HepG2 (cell line): ENCODE results near the gene ING5. TPM values are rescaled to one million over a fixed set of nuclear protein-coding genes. Genes with fewer than 3 reads are reported as not detected.
A peak's percentile ranks its signal among the peaks of the same experiment; 100 is the strongest.

Experiments used
- BRD4 ChIP-seq: sonication (generic); formaldehyde crosslinking; IDR thresholded peaks from 2 replicates; pipeline ENCODE4 v1.4.0; 2020; ENCODE audit warnings: missing genetic modification reagents
- FOXK1 ChIP-seq: sonication (generic); formaldehyde crosslinking; IDR thresholded peaks from 2 replicates; pipeline ENCODE4 v1.4.0; 2020; ENCODE audit warnings: low read depth, missing genetic modification reagents, borderline replicate concordance
- FOXO4 ChIP-seq: sonication (generic); formaldehyde crosslinking; conservative IDR thresholded peaks from 2 replicates; pipeline ENCODE4 v1.8.1; 2023; ENCODE audit warnings: missing genetic modification reagents
- HNRNPK ChIP-seq: fragments of 200-400 bp; formaldehyde crosslinking; IDR thresholded peaks from 2 replicates; pipeline ENCODE4 v1.6.1; 2018; ENCODE audit warnings: low read length, low read depth, moderate library complexity, mild to moderate bottlenecking; ENCODE audit not compliant: poor library complexity, severe bottlenecking
- IKZF5 ChIP-seq: IDR thresholded peaks from 2 replicates; pipeline ENCODE4 v1.6.1; 2018; ENCODE audit warnings: missing genetic modification reagents, mild to moderate bottlenecking, missing compliant biosample characterization
- MXD1 ChIP-seq: sonication (generic); formaldehyde crosslinking; IDR thresholded peaks from 2 replicates; pipeline ENCODE4 v1.4.0; 2020; ENCODE audit warnings: mild to moderate bottlenecking, missing genetic modification reagents
- PRMT3 ChIP-seq: sonication (generic); formaldehyde crosslinking; IDR thresholded peaks from 2 replicates; pipeline ENCODE4 v1.8.1; 2022; ENCODE audit warnings: low read depth, mild to moderate bottlenecking, moderate library complexity, missing genetic modification reagents, borderline replicate concordance
- RFXANK ChIP-seq: IDR thresholded peaks from 2 replicates; pipeline ENCODE4 v1.6.1; 2016
- SP1 ChIP-seq, 2 experiments: fragments of 450-650 bp in 1 of 2; sonication (generic) in 1 of 2; formaldehyde crosslinking in 1 of 2; IDR thresholded peaks; 2 replicates each; pipeline versions ENCODE4 v1.4.0 to v1.6.1; 2016 to 2020; ENCODE audit warnings: missing genetic modification reagents in 1 of 2
- TAF1 ChIP-seq: sonication (generic); formaldehyde crosslinking; IDR thresholded peaks from 2 replicates; pipeline ENCODE4 v1.4.0; 2020; ENCODE audit warnings: missing genetic modification reagents
- ZNF12 ChIP-seq: sonication (generic); formaldehyde crosslinking; IDR thresholded peaks from 2 replicates; pipeline ENCODE4 v1.5.0; 2020; ENCODE audit warnings: missing genetic modification reagents
- ZNF234 ChIP-seq: sonication (generic); formaldehyde crosslinking; conservative IDR thresholded peaks from 2 replicates; pipeline ENCODE4 v1.5.1; 2020; ENCODE audit warnings: mild to moderate bottlenecking, missing genetic modification reagents
- ZNF253 ChIP-seq: sonication (generic); formaldehyde crosslinking; IDR thresholded peaks from 2 replicates; pipeline ENCODE4 v1.8.0; 2022; ENCODE audit warnings: mild to moderate bottlenecking, missing genetic modification reagents, borderline replicate concordance
- ZNF296 ChIP-seq: sonication (generic); formaldehyde crosslinking; conservative IDR thresholded peaks from 2 replicates; pipeline ENCODE4 v1.5.0; 2020; ENCODE audit warnings: mild to moderate bottlenecking, missing genetic modification reagents
- ZNF724P ChIP-seq: sonication (generic); formaldehyde crosslinking; IDR thresholded peaks from 2 replicates; pipeline ENCODE4 v1.8.0; 2022; ENCODE audit warnings: missing genetic modification reagents, borderline replicate concordance
- ZSCAN29 ChIP-seq: sonication (generic); formaldehyde crosslinking; conservative IDR thresholded peaks from 2 replicates; pipeline ENCODE4 v1.4.0; 2020; ENCODE audit warnings: mild to moderate bottlenecking, missing genetic modification reagents
- polyA plus RNA-seq, 8 experiments: library from polyadenylated mRNA; depleted of rRNA in 3 of 8; stranded (reverse) in 7 of 8; unstranded in 1 of 8; fragments of >200 nt; fragmentation: Illumina TruSeq in 4 of 8; extraction: Trizol in 4 of 8; gene quantifications; 2 replicates each; pipeline versions ENCODE4 v1.2.1 to v1.2.3, GENCODE V29; 2011 to 2016; ENCODE audit warnings: low read depth in 4 of 8, missing spikeins in 1 of 8, mixed read lengths in 1 of 8; ENCODE audit not compliant: insufficient read depth in 1 of 8
- total RNA-seq, 5 experiments: library from RNA; depleted of rRNA; stranded (reverse); fragments of >200 nt; fragmentation: Illumina TruSeq; extraction: Trizol; gene quantifications; 2 replicates each; pipeline ENCODE4 v1.2.3, GENCODE V29; 2016; ENCODE audit warnings: low read depth in 1 of 5
- TF ChIP-seq, protein P1 (sequence below): sonication (generic); formaldehyde crosslinking; IDR thresholded peaks from 2 replicates; pipeline ENCODE4 v1.8.0; 2022; ENCODE audit warnings: missing genetic modification reagents, mild to moderate bottlenecking, borderline replicate concordance
- TF ChIP-seq, protein P2 (sequence below): sonication (generic); formaldehyde crosslinking; IDR thresholded peaks from 2 replicates; pipeline ENCODE4 v1.8.0; 2022; ENCODE audit warnings: mild to moderate bottlenecking, missing genetic modification reagents, moderate library complexity
- TF ChIP-seq, protein P3 (sequence below): sonication (generic); formaldehyde crosslinking; IDR thresholded peaks from 2 replicates; pipeline ENCODE4 v1.4.0; 2020; ENCODE audit warnings: low read depth, mild to moderate bottlenecking, missing genetic modification reagents
- TF ChIP-seq, protein P4 (sequence below), 2 experiments: sonication (generic) in 1 of 2; formaldehyde crosslinking in 1 of 2; IDR thresholded peaks; 2 replicates each; pipeline versions ENCODE4 v1.4.0 to v1.6.1; 2018 to 2020; ENCODE audit warnings: missing genetic modification reagents in 2 of 2, borderline replicate concordance in 1 of 2, low read depth in 1 of 2, mild to moderate bottlenecking in 1 of 2, missing biosample characterization in 1 of 2

The ING5 gene
- total and polyA plus RNA-seq, 2 of the 13 experiments (the other 11 are each of a cell fraction or from before 2014, with no cell fraction given) = 61.9 to 71.9 TPM

DNA sequence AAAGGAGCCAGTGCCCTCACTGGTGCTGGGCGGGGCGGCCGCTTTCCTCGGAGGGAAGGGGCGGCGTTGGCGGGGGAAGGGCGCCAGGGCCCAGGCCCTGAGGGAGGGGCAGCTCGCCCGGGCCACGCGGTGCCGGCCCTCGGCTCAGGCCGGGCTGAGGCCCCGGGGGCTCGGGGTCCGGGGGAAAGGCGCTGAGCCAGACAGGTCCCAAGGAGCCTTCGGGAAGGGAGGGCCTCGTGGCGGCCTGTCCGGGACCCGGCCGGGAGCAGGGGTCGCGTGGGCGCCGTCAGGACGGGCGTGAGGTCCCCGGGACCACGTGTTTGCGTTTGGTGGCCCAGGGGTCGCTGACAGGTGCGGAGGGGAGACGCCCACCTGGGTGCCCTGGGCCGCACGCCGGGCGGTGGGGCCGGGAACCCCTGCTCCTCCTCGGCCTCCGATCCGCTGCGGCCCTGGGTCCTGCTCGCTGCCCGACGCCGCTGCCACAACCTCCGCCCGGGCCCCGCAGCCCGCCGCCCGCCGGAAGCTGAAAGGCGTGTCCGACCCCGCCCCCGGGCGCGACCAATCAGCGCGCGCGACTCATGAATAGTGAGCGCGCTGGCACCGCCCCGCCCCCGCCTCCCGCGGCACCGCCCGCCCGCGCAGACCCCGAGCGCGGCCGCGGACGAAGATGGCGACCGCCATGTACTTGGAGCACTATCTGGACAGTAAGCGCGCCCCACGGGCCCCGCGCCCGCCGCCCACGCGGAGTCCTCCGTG, at the start of gene ING5 (continued):
- TF ChIP-seq, protein P1, sequence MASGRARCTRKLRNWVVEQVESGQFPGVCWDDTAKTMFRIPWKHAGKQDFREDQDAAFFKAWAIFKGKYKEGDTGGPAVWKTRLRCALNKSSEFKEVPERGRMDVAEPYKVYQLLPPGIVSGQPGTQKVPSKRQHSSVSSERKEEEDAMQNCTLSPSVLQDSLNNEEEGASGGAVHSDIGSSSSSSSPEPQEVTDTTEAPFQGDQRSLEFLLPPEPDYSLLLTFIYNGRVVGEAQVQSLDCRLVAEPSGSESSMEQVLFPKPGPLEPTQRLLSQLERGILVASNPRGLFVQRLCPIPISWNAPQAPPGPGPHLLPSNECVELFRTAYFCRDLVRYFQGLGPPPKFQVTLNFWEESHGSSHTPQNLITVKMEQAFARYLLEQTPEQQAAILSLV = peak; percentile 96
- TF ChIP-seq, protein P2, sequence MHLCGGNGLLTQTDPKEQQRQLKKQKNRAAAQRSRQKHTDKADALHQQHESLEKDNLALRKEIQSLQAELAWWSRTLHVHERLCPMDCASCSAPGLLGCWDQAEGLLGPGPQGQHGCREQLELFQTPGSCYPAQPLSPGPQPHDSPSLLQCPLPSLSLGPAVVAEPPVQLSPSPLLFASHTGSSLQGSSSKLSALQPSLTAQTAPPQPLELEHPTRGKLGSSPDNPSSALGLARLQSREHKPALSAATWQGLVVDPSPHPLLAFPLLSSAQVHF (CRISPR knock-in tag) = peak; percentile 66; the same call in 1 of the 2 replicates
- TF ChIP-seq ZSCAN29 (CRISPR knock-in tag) = peak; percentile 64; the same call in 1 of the 2 replicates
- TF ChIP-seq FOXO4 (CRISPR knock-in tag) = no peak
- TF ChIP-seq ZNF296 (CRISPR knock-in tag) = 0 out of 2 replicates have a peak, but pooled peaks have one; percentile 46
- TF ChIP-seq HNRNPK = peak; percentile 71
- no peak for TF ChIP-seq SP1 (IDR thresholded peaks at IDR 0.05)
- peak; percentile 90 for TF ChIP-seq SP1 (CRISPR knock-in tag; IDR thresholded peaks at IDR 0.05)
- peak; percentile 31; the same call in 1 of the 2 replicates for TF ChIP-seq ZNF253 (CRISPR knock-in tag)
- TF ChIP-seq ZNF234 = peak; percentile 92; the same call in 1 of the 2 replicates
- TF ChIP-seq, protein P3, sequence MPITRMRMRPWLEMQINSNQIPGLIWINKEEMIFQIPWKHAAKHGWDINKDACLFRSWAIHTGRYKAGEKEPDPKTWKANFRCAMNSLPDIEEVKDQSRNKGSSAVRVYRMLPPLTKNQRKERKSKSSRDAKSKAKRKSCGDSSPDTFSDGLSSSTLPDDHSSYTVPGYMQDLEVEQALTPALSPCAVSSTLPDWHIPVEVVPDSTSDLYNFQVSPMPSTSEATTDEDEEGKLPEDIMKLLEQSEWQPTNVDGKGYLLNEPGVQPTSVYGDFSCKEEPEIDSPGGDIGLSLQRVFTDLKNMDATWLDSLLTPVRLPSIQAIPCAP (CRISPR knock-in tag) = no peak
- TF ChIP-seq, protein P4, sequence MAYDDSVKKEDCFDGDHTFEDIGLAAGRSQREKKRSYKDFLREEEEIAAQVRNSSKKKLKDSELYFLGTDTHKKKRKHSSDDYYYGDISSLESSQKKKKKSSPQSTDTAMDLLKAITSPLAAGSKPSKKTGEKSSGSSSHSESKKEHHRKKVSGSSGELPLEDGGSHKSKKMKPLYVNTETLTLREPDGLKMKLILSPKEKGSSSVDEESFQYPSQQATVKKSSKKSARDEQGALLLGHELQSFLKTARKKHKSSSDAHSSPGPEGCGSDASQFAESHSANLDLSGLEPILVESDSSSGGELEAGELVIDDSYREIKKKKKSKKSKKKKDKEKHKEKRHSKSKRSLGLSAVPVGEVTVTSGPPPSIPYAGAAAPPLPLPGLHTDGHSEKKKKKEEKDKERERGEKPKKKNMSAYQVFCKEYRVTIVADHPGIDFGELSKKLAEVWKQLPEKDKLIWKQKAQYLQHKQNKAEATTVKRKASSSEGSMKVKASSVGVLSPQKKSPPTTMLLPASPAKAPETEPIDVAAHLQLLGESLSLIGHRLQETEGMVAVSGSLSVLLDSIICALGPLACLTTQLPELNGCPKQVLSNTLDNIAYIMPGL (CRISPR knock-in tag; IDR thresholded peaks at IDR 0.05; ENCODE audit: borderline replicate concordance in 1 of 2, low read depth in 1 of 2) = peak; percentile 86 to 89
- peak; percentile 86 for TF ChIP-seq BRD4
- TF ChIP-seq MXD1 (CRISPR knock-in tag) = peak; percentile 98; the same call in 1 of the 2 replicates
- no peak for TF ChIP-seq RFXANK (CRISPR knock-in tag)
- TF ChIP-seq TAF1 = peak; percentile 89; the same call in 1 of the 2 replicates
- TF ChIP-seq ZNF724P (CRISPR knock-in tag) = peak; percentile 94
- TF ChIP-seq FOXK1 (CRISPR knock-in tag) = peak; percentile 40; the same call in 1 of the 2 replicates
- TF ChIP-seq ZNF12 (CRISPR knock-in tag) = peak; percentile 76; the same call in 1 of the 2 replicates
- no peak; the same call in 1 of the 2 replicates for TF ChIP-seq PRMT3
- TF ChIP-seq IKZF5 (CRISPR knock-in tag) = peak; percentile 32; the same call in 1 of the 2 replicates
